SH-SY5Y (cell line): ENCODE data around the gene DAPL1.

Experiments used
- GATA2 ChIP-seq: IDR thresholded peaks from 2 replicates; pipeline ENCODE4 v1.6.1; 2011; ENCODE audit warnings: mild to moderate bottlenecking, low read depth, low read length
- GATA3 ChIP-seq: IDR thresholded peaks from 2 replicates; pipeline ENCODE4 v1.6.1; 2011; ENCODE audit warnings: low read depth, mild to moderate bottlenecking, low read length, moderate library complexity

DNA sequence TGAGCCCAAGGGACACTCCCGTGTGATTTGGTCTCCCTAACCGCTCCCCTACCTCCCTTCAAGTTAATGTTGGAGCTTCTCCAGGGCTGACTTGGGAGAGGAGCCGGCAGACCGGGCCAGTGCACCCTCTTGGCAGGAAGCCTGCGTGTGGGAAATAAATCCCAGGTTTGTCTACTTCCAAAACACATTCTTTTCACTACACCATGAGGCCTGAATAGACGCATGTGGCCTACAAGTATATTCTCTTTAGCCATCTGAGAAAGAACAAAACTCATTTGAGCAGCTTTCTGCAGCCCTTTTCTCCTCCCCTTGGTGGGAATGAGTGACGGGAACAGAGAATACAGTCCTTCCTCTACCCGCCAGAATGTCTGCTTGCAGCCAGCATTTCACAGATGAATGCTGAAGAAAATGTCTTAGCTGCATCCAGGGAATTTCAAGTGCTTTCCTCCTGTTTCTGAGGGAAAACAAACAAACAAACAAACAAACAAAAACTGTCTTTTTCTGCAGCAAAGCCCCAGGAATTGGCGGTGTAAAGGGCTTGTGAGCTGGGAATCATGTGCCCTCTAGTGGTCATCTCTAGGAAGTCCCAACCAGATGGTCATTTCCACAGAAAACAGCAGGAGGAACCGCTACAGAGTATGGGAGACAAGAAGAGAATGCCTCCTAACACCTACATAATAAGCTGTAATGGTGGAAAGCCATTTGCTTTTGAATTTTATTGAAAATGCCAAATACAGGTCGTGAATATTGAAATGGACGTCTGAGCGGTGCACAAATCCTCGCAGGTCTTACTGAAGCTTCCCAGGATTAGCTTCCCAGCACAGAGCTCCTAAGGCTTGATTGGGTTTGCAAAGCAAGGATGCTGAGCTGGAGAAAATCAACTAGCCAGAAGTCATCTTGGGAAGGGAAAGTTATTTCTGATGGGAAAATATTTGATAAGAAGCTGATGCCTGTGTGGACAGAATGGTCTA lies 41.2 kb upstream of the DAPL1 start:
- TF ChIP-seq GATA2 (no peak), GATA3 (no peak)
